NT2/D1 (cell line): ENCODE data around the gene MMP2.

Experiments
- SUZ12 ChIP-seq: IDR thresholded peaks from 2 replicates; pipeline ENCODE4 v1.6.1; 2011; ENCODE audit not compliant: insufficient read length, insufficient read depth; ENCODE audit errors: extremely low read depth
- YY1 ChIP-seq: IDR thresholded peaks from 2 replicates; pipeline ENCODE4 v1.6.1; 2011; ENCODE audit not compliant: insufficient read length, insufficient read depth
- ZNF274 ChIP-seq: IDR thresholded peaks from 2 replicates; pipeline ENCODE4 v1.6.1; 2011; ENCODE audit warnings: mild to moderate bottlenecking, low read depth, low read length

- TF ChIP-seq SUZ12 (no peak), YY1 (no peak), ZNF274 (no peak)
Measured at GRCh38 chr16:55510185-55510805, 31.3 kb downstream of the MMP2 start.
